Left ventricle myocardium superior (tissue), 1 donor: ENCODE measurements around the gene FGF14. TPM values are rescaled to one million over a fixed set of nuclear protein-coding genes. Genes with fewer than 3 reads are reported as not detected.

Experiments used
- ATAC-seq: fragments of 200-7000 bp; cut with Tn5 transposase; one replicate; pipeline ENCODE4 v1.9.1; 2020; ENCODE audit warnings: mild to moderate bottlenecking, moderate library complexity
- DNase-seq: peaks from one replicate; pipeline ENCODE4 v3.0.0-alpha.2; 2020
- intact Hi-C: fragments of 100-400 bp; cut with micrococcal nuclease; formaldehyde crosslinking; loops from one replicate; pipeline ENCODE4 v1.11.0; 2022
- total RNA-seq: library from RNA; stranded (reverse); fragmentation: NEBNext Ultra II Directional; extraction: Animal tissue kit (Norgen Biotek cat#: 25700); gene quantifications from one replicate; pipeline ENCODE4 v1.2.1, GENCODE V29; 2021
- donor health status: DM: no; HTN: yes; CAD: no; lungs with severe emphysema.

Gene FGF14
- total RNA-seq, 1 donor from 2014 or later: 3.3 TPM

DNA sequence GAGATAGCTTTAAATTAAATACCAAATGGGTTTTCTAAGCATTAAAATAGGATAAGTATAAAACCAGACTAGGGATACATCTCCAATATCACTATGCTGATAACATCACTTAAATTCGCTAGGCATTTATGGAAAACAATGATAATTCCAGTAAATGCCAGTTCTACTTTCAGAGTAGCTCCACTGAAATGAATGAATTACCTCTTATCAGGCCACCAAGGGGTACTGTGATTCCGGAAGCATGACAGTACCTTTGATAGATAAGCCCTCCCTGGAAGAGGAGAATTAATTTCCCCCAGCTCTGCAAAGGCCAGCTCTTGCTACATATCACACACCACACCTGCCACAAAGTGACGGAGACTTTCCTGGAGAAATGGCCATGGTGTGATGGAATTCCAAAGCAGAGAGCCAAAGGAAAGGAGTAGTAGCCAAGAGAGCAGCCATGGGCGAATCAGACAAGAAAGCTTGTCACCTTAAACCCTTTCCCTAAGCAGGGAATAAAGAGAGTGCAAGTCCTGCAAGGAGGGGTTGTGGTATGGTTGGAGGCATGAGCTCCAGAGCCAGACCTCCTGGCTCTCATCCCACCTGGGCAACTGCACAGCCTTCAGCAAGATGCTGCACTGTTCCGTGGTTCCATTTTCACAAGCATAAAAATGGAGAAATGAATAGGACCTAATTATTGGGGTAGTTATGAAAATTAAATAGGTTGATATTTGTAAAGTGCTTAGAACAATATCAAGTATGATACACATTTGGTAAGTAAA is 423.1 kb downstream of the FGF14 start:
- ATAC-seq (peak; percentile 67), DNase-seq (peak; percentile 47)
- intact Hi-C loops: no loop called here

DNA sequence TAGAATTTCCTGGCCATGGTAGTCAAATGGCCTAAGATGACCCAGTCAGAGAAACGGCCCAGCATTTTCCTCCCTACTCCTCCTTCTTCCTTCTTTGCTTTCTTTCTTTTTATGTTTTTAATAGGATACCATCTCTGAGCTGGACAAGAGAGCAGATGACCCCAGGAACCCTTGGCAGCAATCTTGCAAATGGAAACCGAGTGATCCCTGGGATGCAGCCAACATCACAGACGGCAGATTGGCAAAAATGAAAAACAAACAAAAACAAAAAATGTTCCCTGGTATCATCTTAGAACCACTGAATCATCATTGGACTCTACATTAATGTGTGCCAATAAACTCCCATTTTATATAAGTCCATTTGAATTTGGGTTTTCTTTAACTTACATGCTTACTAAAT is 424.4 kb downstream of the FGF14 start:
- DNase-seq (no peak), ATAC-seq (no peak)
- intact Hi-C loops: no loop called here

GRCh38 chr13:101972191-101972590 is 429.7 kb downstream of the FGF14 start:
- intact Hi-C loops: no loop called here
- DNase-seq (no peak), ATAC-seq (no peak)

DNA sequence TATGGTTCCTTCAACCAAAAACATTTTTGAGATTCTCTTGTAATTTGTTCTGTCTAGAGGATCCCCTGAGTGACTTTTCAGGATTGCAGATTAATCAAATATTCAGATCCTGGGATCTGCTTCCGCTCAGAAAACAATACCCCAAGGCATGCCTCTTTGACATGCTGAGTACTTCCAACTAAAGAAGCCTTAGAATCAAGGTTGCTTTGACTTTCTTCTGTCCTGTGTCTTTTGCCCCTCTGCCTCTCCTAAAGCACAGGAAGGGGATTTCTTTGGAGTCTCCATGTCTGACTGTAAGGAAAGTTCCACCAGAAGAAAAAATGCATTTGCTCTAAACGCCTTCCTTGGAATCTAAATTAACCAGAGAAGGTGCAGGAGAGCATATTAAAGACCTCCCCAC is 431.5 kb downstream of the FGF14 start:
- intact Hi-C loops: no loop called here
- ATAC-seq (no peak), DNase-seq (no peak)

DNA sequence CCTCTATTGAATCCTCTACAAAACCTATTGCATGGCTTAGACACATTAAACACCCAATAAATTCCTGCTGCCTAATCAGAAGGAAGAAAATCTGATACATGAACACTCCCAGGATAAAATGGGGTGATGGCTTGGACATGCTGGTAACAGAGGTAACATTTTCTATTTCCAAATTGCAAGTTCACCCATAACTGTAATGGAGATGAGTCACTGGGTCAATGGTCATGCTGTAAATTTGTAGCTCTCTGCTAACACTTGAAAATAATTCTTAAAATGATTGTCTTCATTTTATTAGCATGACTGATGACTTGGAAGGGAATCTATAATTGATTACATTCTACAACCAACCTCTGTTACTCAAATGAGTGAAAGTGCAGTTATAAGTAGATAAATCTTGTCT is 434.1 kb downstream of the FGF14 start:
- no peak for ATAC-seq
- no peak for DNase-seq
- intact Hi-C loops: no loop called here

DNA sequence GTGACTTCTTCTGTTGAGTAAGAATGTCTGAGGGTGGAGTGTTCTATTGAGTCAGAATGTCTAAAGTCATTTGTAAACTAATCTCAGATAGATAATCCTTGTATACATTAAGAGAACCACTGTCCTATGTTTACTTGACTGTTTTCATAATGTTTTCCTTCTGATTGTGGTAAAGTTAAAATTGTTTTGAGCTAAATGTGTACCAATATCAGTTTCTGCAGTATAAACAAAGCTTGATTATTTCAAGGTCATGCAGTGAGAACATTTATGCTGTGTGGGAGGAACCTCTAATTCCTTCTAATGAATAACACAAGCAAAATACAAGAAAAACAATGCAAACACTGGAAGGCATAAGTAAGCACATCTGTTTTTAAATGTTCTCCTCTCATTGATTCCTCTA is 434.6 kb downstream of the FGF14 start:
- DNase-seq (no peak), ATAC-seq (no peak)
- intact Hi-C loops: no loop called here

GRCh38 chr13:101965096-101965495 is 436.8 kb downstream of the FGF14 start:
- DNase-seq (no peak), ATAC-seq (no peak)
- intact Hi-C loops: no loop called here

GRCh38 chr13:101959016-101959415 is 442.8 kb downstream of the FGF14 start:
- no peak for DNase-seq
- intact Hi-C loops: no loop called here
- no peak for ATAC-seq

GRCh38 chr13:101955764-101956163 is 446.1 kb downstream of the FGF14 start:
- no peak for DNase-seq
- intact Hi-C loops: no loop called here
- no peak for ATAC-seq

- DNase-seq (no peak), ATAC-seq (peak; percentile 73)
- intact Hi-C loops: no loop called here
These were observed 450.7 kb downstream of the FGF14 start for GRCh38 chr13:101951114-101951513.

DNA sequence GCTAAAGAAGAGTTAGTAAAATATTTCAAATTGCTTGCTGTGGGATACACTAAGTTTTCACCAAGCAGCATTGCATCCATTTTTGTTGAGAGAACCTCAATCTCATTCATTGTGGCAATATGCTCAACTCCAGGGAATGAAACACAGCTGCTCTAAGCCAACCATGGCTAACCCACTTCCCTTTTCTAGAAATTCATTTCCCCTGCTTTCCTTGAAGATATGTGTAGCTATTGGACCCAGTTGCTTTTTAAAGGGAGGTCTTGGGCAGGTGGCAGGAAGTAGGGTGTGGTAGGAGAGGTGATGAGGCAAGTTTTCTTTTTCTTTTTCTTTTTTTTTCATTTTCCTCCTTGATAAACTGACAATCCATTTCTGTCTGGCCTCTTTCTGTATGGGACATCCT is 452.2 kb downstream of the FGF14 start:
- no peak for ATAC-seq
- intact Hi-C loops: no loop called here
- no peak for DNase-seq

DNA sequence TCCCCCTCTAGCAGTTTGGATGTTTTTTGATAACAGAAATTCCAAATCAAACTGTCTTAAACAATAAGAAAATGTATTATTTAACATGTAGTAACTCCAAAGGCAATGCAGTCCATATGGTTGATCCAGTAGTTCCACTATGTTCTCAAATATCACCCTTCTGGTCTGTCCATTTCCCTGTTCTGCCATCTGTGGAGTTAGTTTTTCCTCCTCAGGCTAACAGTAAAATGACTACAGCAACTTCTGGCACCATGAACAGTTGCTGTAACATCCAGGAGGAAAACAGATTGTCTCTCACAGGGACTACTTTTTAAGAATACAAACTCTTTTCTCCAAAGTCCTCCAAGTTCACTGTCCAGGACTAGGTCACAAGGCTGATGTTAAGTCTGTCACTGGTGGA is 455.4 kb downstream of the FGF14 start:
- no peak for ATAC-seq
- no peak for DNase-seq
- intact Hi-C loops: no loop called here

DNA sequence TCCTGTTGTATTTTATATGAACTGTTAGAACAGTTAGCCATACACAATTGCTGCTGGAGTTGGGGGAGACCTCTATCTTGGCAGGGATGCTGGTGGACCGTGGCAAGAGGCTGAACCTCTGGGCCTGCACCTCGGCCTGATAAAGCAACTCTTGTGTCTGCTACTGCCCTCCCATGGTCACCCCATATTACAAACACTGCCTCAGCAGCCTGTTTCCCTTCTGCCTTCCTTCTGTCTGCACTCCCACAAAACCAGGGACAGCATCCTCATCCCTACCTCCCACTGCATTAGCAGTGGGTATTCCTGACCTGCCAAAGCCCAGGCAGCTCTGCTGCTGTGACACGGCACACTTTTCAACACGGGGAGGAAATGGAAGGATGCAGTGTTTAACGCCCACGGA is 456.4 kb downstream of the FGF14 start:
- no peak for ATAC-seq
- no peak for DNase-seq
- intact Hi-C loops: no loop called here

GRCh38 chr13:101944521-101944920 is 457.3 kb downstream of the FGF14 start:
- intact Hi-C loops: loop anchor here (5.0 kb wide), 1 partner anchor 613 kb away; no protein-coding TSS in a partner anchor
- no peak for DNase-seq
- no peak for ATAC-seq

GRCh38 chr13:101942535-101943157 is 459.2 kb downstream of the FGF14 start:
- ATAC-seq (peak; percentile 78), DNase-seq (no peak)
- intact Hi-C loops: loop anchor here (2.0 to 5.0 kb wide), 2 partner anchors 514 to 615 kb away; no protein-coding TSS in a partner anchor

DNA sequence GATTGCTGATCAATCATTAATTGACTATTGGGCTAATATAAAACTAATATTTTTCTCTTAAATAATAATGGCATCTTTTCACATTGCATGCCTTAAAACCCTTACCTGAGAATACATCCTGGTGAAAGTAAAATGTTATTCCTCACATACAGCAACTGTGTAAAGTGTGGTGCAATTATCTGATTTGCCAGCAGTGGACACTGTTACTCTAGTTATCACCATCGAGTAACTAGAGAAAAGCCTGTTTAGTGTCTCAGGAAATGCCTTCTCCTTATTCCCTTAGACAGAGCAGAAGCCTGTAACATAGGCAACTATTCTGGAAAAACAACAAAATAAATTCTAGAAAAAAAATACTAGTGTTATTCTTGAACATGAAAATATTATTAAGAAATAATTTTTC is 459.8 kb downstream of the FGF14 start:
- intact Hi-C loops: loop anchor here (2.0 to 5.0 kb wide), 2 partner anchors 515 to 615 kb away; no protein-coding TSS in a partner anchor
- no peak for DNase-seq
- ATAC-seq: peak; percentile 96

DNA sequence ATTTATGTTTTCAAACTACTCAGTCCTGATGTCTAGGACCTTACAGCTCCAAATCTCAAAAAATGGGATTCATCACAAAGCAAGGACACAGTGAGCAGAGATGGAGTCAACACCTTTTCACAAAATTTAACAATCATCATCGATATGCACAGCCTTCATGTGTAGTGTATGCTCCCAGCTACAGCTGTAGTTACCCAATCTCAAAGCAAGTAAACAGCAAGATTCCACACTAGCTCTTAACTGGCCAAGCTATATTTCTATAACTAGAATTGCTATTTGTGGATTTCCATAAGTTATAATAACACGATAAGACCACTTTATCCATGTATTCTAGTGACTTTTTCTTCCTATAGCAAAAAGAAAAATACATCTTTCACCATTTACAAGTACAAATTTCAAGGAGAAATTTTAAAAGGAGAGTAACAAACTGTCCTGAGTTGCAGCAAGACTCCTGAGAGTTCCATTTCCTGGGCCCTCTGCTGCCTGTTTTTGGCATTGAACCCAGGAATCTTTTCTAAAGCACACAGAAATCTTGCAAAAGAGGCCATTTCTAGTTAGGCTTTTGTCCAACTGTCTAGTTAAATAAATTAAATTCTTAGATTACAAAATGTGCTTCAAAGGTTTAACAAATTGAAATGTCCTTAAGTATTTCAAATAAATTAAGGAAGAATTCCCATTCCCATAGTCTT is 460.6 kb downstream of the FGF14 start:
- intact Hi-C loops: loop anchor here (5.0 kb wide), 1 partner anchor 616 kb away; no protein-coding TSS in a partner anchor
- ATAC-seq (no peak), DNase-seq (no peak)

GRCh38 chr13:101939370-101939769 is 462.5 kb downstream of the FGF14 start:
- ATAC-seq: no peak
- intact Hi-C loops: no loop called here
- DNase-seq: no peak

DNA sequence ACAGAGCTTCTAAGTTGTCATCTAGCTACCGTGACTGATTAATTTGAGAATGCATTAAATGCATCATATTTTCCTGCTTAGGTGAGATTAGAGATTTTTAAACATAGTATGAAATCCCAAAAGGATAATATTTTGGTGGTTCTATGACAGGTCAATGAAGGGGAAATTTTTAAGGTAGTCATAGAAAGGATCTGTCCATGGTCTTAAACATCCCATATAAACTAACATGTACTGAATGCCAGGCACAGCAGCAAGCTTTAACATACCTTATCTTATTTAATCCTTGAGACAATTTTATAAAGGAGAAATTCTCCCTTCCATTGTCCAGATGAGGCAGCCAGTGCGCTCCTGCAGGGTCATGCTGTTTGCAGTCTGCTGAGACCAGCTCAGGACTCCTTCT is 466.0 kb downstream of the FGF14 start:
- intact Hi-C loops: no loop called here
- no peak for ATAC-seq
- no peak for DNase-seq

DNA sequence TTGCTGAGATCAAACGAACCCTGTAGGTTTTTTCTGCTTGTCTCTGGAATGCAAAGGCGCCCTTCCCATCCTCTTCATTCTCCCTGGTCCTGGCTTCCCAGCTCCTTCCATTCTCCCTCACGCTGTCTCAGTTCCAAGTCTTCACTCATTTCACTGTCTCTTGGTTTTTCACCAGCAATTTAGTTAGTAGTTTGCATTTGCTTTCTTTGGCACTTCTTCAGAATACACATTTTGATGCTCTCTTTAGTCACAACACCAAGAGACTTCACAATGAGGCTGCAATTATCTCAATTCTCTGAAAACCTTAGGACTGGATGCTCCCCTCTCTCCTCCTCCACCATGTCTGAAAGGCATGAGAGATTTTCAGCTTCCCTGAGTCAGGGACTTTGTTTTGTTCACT is 470.7 kb downstream of the FGF14 start:
- ATAC-seq (no peak), DNase-seq (no peak)
- intact Hi-C loops: no loop called here
